CD14-positive monocyte (primary cell): ENCODE results near the gene LRP1B. TPM values are rescaled to one million over a fixed set of nuclear protein-coding genes. Genes with fewer than 3 reads are reported as not detected.

ENCODE experiments used
- DNase-seq, 3 donors: peaks; one replicate each; pipeline ENCODE4 v3.0.0-alpha.2; 2011 to 2022
- H2AFZ ChIP-seq: 2 replicates; pipeline ENCODE4 v1.6.0; 2012; ENCODE audit warnings: mild to moderate bottlenecking, low read depth, low read length, inconsistent platforms; ENCODE audit not compliant: insufficient read depth, poor library complexity, severe bottlenecking
- H3K27ac ChIP-seq, 2 donors: 1 replicate in 1 of 2; 2 replicates in 1 of 2; pipeline ENCODE4 v1.5.1; 2012 to 2013; ENCODE audit warnings: low read length in 2 of 2, control low read depth in 1 of 2, inconsistent platforms in 1 of 2, low read depth in 1 of 2, mild to moderate bottlenecking in 1 of 2
- H3K27me3 ChIP-seq, 2 donors: one replicate each; pipeline versions ENCODE4 v1.6.0 to v1.6.1; 2011 to 2013; ENCODE audit warnings: low read length in 2 of 2; ENCODE audit not compliant: control insufficient read depth in 2 of 2, insufficient read depth in 2 of 2
- H3K36me3 ChIP-seq, 2 donors: replicated peaks in 1 of 2; 1 replicate in 1 of 2; 2 replicates in 1 of 2; pipeline versions ENCODE4 v1.5.1 to v1.6.1; 2012 to 2013; ENCODE audit warnings: low read length in 2 of 2, control low read depth in 1 of 2, inconsistent platforms in 1 of 2, mild to moderate bottlenecking in 1 of 2; ENCODE audit not compliant: insufficient read depth in 2 of 2, control insufficient read depth in 1 of 2
- H3K4me1 ChIP-seq, 2 donors: 1 replicate in 1 of 2; 2 replicates in 1 of 2; pipeline versions ENCODE4 v1.5.1 to v1.6.1; 2012 to 2013; ENCODE audit warnings: low read length in 2 of 2, control low read depth in 1 of 2, inconsistent platforms in 1 of 2, mild to moderate bottlenecking in 1 of 2, moderate library complexity in 1 of 2; ENCODE audit not compliant: insufficient read depth in 2 of 2, control insufficient read depth in 1 of 2
- H3K4me2 ChIP-seq: replicated peaks from 2 replicates; pipeline ENCODE3; 2012; ENCODE audit warnings: low read length, moderate library complexity, mild to moderate bottlenecking; ENCODE audit not compliant: poor library complexity, severe bottlenecking; ENCODE audit errors: extremely low read depth
- H3K4me3 ChIP-seq, 3 experiments: fragments of 200-600 bp in 1 of 3; sonication (generic) in 1 of 3; replicated peaks in 1 of 3; 1 replicate in 2 of 3; 2 replicates in 1 of 3; pipeline ENCODE4 v1.5.1; 2011 to 2013; ENCODE audit warnings: low read length in 3 of 3, mild to moderate bottlenecking in 3 of 3, control low read depth in 2 of 3, low read depth in 2 of 3, inconsistent platforms in 1 of 3, moderate library complexity in 1 of 3
- H3K79me2 ChIP-seq: 2 replicates; pipeline ENCODE4 v1.6.0; 2012; ENCODE audit warnings: mild to moderate bottlenecking, control low read depth, inconsistent platforms, low read length, moderate library complexity; ENCODE audit not compliant: insufficient read depth
- H3K9ac ChIP-seq: 2 replicates; pipeline ENCODE4 v1.6.0; 2017; ENCODE audit warnings: low read length, mild to moderate bottlenecking; ENCODE audit not compliant: insufficient read depth, poor library complexity, severe bottlenecking
- H3K9me3 ChIP-seq, 2 donors: replicated peaks in 1 of 2; 1 replicate in 1 of 2; 2 replicates in 1 of 2; pipeline versions ENCODE4 v1.5.1 to v1.6.1; 2012 to 2013; ENCODE audit warnings: low read length in 2 of 2, control low read depth in 1 of 2; ENCODE audit not compliant: control insufficient read depth in 1 of 2, insufficient read depth in 1 of 2
- H4K20me1 ChIP-seq: 2 replicates; pipeline ENCODE4 v1.6.0; 2012; ENCODE audit warnings: mild to moderate bottlenecking, low read length, control low read depth, moderate library complexity; ENCODE audit not compliant: insufficient read depth
- H3K27ac Mint-ChIP-seq, 7 donors: one replicate each; pipeline ENCODE4 v1.8.0; 2020; ENCODE audit warnings: mild to moderate bottlenecking in 7 of 7, mixed read lengths in 7 of 7, moderate library complexity in 6 of 7, inconsistent platforms in 2 of 7
- H3K27me3 Mint-ChIP-seq, 3 donors: one replicate each; pipeline ENCODE4 v1.8.0; 2021 to 2022; ENCODE audit warnings: low read depth in 3 of 3, mild to moderate bottlenecking in 3 of 3, mixed read lengths in 3 of 3, moderate library complexity in 3 of 3, inconsistent platforms in 1 of 3
- H3K36me3 Mint-ChIP-seq, 2 donors: one replicate each; pipeline ENCODE4 v1.8.0; 2020; ENCODE audit warnings: mixed read lengths in 2 of 2, inconsistent platforms in 1 of 2, mild to moderate bottlenecking in 1 of 2
- H3K4me1 Mint-ChIP-seq: one replicate; pipeline ENCODE4 v1.8.0; 2020; ENCODE audit warnings: mild to moderate bottlenecking, mixed read lengths
- H3K4me3 Mint-ChIP-seq, 2 donors: one replicate each; pipeline ENCODE4 v1.8.0; 2020; ENCODE audit warnings: mild to moderate bottlenecking in 2 of 2, mixed read lengths in 2 of 2, moderate library complexity in 1 of 2
- H3K9me3 Mint-ChIP-seq, 7 donors: one replicate each; pipeline ENCODE4 v1.8.0; 2020 to 2022; ENCODE audit warnings: mixed read lengths in 7 of 7, mild to moderate bottlenecking in 6 of 7, moderate library complexity in 6 of 7, inconsistent platforms in 2 of 7
- WGBS: methylation state at CpG from one replicate; pipeline ENCODE4 v1.1.5; 2013; ENCODE audit warnings: missing lambda C conversion rate; ENCODE audit not compliant: insufficient coverage; 5-methylcytosine and 5-hydroxymethylcytosine counted together
- intact Hi-C, 2 donors: fragments of 100-400 bp; cut with micrococcal nuclease; formaldehyde crosslinking; loops; one replicate each; pipeline versions ENCODE4 v1.15.0 to v1.15.1; 2023
- polyA plus RNA-seq, 3 donors: library from polyadenylated mRNA; depleted of rRNA in 1 of 3; unstranded in 2 of 3; stranded (reverse) in 1 of 3; fragments of 300-500 nt in 2 of 3; fragments of >200 nt in 1 of 3; fragmentation: Illumina TruSeq in 2 of 3; gene quantifications; 1 replicate in 2 of 3; 2 replicates in 1 of 3; pipeline ENCODE4 v1.2.3, GENCODE V29; 2012 to 2021
- TF ChIP-seq, protein P1 (sequence below): fragments of 200-600 bp; IDR thresholded peaks from one replicate; pipeline ENCODE4 v1.8.0; 2022; ENCODE audit warnings: antibody characterized with exemption, mild to moderate bottlenecking

Gene LRP1B
- polyA plus RNA-seq, 3 donors, result not detected

DNA sequence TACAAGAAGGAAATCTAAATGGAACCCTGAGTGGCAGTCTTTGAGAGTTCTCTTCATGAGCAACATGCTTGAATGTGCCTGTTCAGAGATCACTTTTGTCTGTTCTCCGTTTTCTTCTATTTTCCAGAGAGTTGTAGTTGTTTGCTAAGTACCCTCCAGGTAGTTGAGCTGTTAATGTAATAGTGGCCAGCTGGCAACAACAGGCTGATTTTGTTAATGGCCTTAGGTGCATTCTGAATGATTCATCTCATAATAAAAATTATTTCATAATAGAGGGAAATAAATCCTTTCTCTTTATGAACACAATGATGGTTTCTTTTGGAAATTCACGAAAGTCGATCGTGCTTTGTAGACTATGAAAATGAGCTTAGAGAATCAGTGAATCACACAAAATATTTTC lies 136.8 kb downstream of the LRP1B start:
- intact Hi-C loops, result no loop called here
- 71% methylated on average over 1 of the region's 4 CpGs for WGBS

DNA sequence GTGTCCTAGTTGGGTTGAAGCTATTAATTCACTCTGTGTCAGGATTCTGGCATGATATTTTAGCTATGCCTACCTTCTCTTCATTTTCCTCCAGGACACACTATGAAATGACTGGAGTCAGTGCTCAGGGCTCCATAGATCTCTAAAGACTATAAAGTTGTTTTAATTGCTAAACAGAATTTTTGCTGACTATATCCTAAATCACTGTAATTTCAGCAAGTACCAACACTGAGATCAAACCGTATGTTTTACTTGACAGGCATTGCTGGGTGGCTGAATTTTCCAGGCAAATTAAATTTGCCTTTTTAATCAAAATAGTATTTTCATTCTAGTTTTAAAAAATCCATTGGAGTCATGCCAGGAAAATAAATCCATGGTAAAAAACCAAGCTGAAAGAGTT lies 138.1 kb downstream of the LRP1B start:
- Mint-ChIP-seq H3K27me3 (no peaks in the 10 kb centered on the region), H3K4me3 (no peak overlapping the region), H3K27ac (no peak overlapping the region), H3K9me3 (peaks cover 0 to 3% (median 0%) of the 10 kb centered on the region in 7 donors), H3K4me1 (no peaks in the 10 kb centered on the region), H3K36me3 (no peaks in the 10 kb centered on the region)
- WGBS, result no CpG with 5 or more reads among the region's 1 CpG
- H3K9me3 ChIP-seq, result peaks cover 0 to 2% of the 10 kb centered on the region in 2 donors
- intact Hi-C loops, result no loop called here
- no peak overlapping the region for H3K9ac ChIP-seq
- DNase-seq, result no peak
- TF ChIP-seq, protein P1, sequence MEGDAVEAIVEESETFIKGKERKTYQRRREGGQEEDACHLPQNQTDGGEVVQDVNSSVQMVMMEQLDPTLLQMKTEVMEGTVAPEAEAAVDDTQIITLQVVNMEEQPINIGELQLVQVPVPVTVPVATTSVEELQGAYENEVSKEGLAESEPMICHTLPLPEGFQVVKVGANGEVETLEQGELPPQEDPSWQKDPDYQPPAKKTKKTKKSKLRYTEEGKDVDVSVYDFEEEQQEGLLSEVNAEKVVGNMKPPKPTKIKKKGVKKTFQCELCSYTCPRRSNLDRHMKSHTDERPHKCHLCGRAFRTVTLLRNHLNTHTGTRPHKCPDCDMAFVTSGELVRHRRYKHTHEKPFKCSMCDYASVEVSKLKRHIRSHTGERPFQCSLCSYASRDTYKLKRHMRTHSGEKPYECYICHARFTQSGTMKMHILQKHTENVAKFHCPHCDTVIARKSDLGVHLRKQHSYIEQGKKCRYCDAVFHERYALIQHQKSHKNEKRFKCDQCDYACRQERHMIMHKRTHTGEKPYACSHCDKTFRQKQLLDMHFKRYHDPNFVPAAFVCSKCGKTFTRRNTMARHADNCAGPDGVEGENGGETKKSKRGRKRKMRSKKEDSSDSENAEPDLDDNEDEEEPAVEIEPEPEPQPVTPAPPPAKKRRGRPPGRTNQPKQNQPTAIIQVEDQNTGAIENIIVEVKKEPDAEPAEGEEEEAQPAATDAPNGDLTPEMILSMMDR, result no peak
- no peaks in the 10 kb centered on the region for H3K79me2 ChIP-seq
- no peak overlapping the region for H3K4me3 ChIP-seq
- no peaks in the 10 kb centered on the region for H3K27me3 ChIP-seq
- no peaks in the 10 kb centered on the region for H3K36me3 ChIP-seq
- no peak overlapping the region for H3K27ac ChIP-seq
- H3K4me2 ChIP-seq, result no peak overlapping the region
- H3K4me1 ChIP-seq, result no peaks in the 10 kb centered on the region
- H2AFZ ChIP-seq, result no peak overlapping the region
- H4K20me1 ChIP-seq, result no peaks in the 10 kb centered on the region

More for the DNA sequence above, 136.8 kb downstream of the LRP1B start:
- Mint-ChIP-seq H3K27me3 (peaks cover 0 to 1% (median 0%) of the 10 kb centered on the region in 3 donors), H3K36me3 (no peaks in the 10 kb centered on the region), H3K9me3 (peaks cover 0 to 3% (median 0%) of the 10 kb centered on the region in 7 donors), H3K27ac (no peak overlapping the region), H3K4me3 (no peak overlapping the region), H3K4me1 (no peaks in the 10 kb centered on the region)
- DNase-seq, result no peak
- H4K20me1 ChIP-seq, result no peaks in the 10 kb centered on the region
- no peaks in the 10 kb centered on the region for H3K36me3 ChIP-seq
- TF ChIP-seq, protein P1, result no peak
- no peak overlapping the region for H3K27ac ChIP-seq
- peaks cover 0 to 2% of the 10 kb centered on the region in 2 donors for H3K9me3 ChIP-seq
- H2AFZ ChIP-seq, result no peak overlapping the region
- no peak overlapping the region for H3K4me3 ChIP-seq
- no peaks in the 10 kb centered on the region for H3K4me1 ChIP-seq
- H3K27me3 ChIP-seq, result no peaks in the 10 kb centered on the region
- H3K4me2 ChIP-seq, result no peak overlapping the region
- H3K9ac ChIP-seq, result no peak overlapping the region
- no peaks in the 10 kb centered on the region for H3K79me2 ChIP-seq
